ENCODE measurements around the gene THBS4. TPM values are rescaled to one million over a fixed set of nuclear protein-coding genes. Genes with fewer than 3 reads are reported as not detected.

Gene THBS4
- polyA plus RNA-seq, 3 donors = 0.03 TPM; not detected in 2

DNA sequence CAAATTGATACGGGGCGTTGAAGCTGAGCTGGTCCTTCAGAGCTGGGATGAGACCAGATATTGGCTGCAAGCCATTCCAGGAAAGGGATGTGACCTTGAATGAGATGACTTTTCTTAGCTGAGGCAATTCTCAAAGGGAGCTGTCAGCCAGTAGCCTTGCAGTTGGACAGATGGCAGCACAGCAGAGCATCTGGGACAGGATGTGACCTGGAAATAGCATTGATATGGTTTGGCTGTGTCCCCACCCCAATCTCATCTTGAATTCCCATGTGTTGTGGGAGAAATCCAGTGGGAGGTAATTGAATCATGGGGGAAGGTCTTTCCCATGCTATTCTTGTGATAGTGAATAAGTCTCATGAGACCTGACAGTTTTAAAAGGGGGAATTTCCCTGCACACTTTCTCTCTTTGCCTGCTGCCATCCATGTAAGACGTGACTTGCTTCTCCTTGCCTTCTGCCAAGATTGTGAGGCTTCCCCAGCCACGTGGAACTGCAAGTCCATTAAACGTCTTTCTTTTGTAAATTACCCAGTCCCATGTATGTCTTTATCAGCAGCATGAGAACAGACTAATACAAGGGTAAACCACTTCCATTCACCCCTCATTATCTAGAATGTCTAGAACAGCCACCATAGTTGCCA, 24.3 kb upstream of the THBS4 start:
- Mint-ChIP-seq H3K4me3 (no peak overlapping the region), H3K27ac (no peak overlapping the region), H3K27me3 (ENCODE audit: low read depth in 3 of 3) (no peaks in the 10 kb centered on the region), H3K9me3 (peaks cover 0 to 2% (median 1%) of the 10 kb centered on the region in 7 donors), H3K4me1 (no peaks in the 10 kb centered on the region), H3K36me3 (no peaks in the 10 kb centered on the region)
- TF ChIP-seq, protein P1, sequence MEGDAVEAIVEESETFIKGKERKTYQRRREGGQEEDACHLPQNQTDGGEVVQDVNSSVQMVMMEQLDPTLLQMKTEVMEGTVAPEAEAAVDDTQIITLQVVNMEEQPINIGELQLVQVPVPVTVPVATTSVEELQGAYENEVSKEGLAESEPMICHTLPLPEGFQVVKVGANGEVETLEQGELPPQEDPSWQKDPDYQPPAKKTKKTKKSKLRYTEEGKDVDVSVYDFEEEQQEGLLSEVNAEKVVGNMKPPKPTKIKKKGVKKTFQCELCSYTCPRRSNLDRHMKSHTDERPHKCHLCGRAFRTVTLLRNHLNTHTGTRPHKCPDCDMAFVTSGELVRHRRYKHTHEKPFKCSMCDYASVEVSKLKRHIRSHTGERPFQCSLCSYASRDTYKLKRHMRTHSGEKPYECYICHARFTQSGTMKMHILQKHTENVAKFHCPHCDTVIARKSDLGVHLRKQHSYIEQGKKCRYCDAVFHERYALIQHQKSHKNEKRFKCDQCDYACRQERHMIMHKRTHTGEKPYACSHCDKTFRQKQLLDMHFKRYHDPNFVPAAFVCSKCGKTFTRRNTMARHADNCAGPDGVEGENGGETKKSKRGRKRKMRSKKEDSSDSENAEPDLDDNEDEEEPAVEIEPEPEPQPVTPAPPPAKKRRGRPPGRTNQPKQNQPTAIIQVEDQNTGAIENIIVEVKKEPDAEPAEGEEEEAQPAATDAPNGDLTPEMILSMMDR (IDR thresholded peaks at IDR 0.05) = no peak
- H3K4me3 ChIP-seq (replicated peaks in 1 of 3; ENCODE audit: low read depth in 2 of 3, low read length in 3 of 3) = no peak overlapping the region
- H3K9me3 ChIP-seq (replicated peaks in 1 of 2; ENCODE audit: control insufficient read depth in 1 of 2, insufficient read depth in 1 of 2, low read length in 2 of 2) = no peaks in the 10 kb centered on the region
- H3K9ac ChIP-seq (ENCODE audit: insufficient read depth, low read length, poor library complexity, severe bottlenecking) = no peak overlapping the region
- H3K4me2 ChIP-seq (replicated peaks; ENCODE audit: extremely low read depth, low read length, poor library complexity, severe bottlenecking) = no peak overlapping the region
- WGBS (ENCODE audit: insufficient coverage) = 100% methylated on average over 3 of the region's 5 CpGs
- H3K4me1 ChIP-seq (ENCODE audit: control insufficient read depth in 1 of 2, insufficient read depth in 2 of 2, low read length in 2 of 2) = no peaks in the 10 kb centered on the region
- H4K20me1 ChIP-seq (ENCODE audit: insufficient read depth, low read length) = no peaks in the 10 kb centered on the region
- H3K27me3 ChIP-seq (ENCODE audit: control insufficient read depth in 2 of 2, insufficient read depth in 2 of 2, low read length in 2 of 2) = no peaks in the 10 kb centered on the region
- intact Hi-C loops (cut with micrococcal nuclease) = no loop called here
- H3K36me3 ChIP-seq (replicated peaks in 1 of 2; ENCODE audit: control insufficient read depth in 1 of 2, insufficient read depth in 2 of 2, low read length in 2 of 2) = no peaks in the 10 kb centered on the region
- no peak for DNase-seq
- H3K27ac ChIP-seq (ENCODE audit: low read depth in 1 of 2, low read length in 2 of 2) = no peak overlapping the region
- H3K79me2 ChIP-seq (ENCODE audit: insufficient read depth, low read length) = no peaks in the 10 kb centered on the region
- H2AFZ ChIP-seq (ENCODE audit: insufficient read depth, low read depth, low read length, poor library complexity, severe bottlenecking) = no peak overlapping the region

DNA sequence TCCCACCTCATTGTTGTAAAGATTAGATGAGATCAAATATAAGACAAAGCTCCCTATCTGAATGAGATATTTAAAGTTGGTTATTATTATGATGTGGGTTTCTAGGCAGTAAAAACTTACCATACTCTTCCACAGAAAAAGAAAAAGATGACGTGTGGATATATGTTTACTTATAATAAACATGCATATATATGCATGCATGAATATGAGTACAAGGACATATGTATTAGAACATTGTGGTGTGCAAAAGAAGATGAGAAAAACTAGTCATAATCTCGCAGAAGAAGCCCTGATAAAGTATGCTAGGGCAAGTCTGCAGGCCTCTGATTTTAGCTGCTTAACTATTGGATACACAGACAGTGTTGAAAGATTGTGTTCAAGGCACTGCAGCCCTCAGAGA, 10.1 kb upstream of the THBS4 start:
- no peak overlapping the region for H3K27ac Mint-ChIP-seq
- no peak for DNase-seq
- Histone ChIP-seq H3K9ac (ENCODE audit: insufficient read depth, low read length, poor library complexity, severe bottlenecking) (no peak overlapping the region), H3K4me2 (replicated peaks; ENCODE audit: extremely low read depth, low read length, poor library complexity, severe bottlenecking) (no peak overlapping the region), H3K27me3 (ENCODE audit: control insufficient read depth in 2 of 2, insufficient read depth in 2 of 2, low read length in 2 of 2) (no peaks in the 10 kb centered on the region), H4K20me1 (ENCODE audit: insufficient read depth, low read length) (no peaks in the 10 kb centered on the region), H3K36me3 (replicated peaks in 1 of 2; ENCODE audit: control insufficient read depth in 1 of 2, insufficient read depth in 2 of 2, low read length in 2 of 2) (no peaks in the 10 kb centered on the region), H3K9me3 (replicated peaks in 1 of 2; ENCODE audit: control insufficient read depth in 1 of 2, insufficient read depth in 1 of 2, low read length in 2 of 2) (no peaks in the 10 kb centered on the region), H3K79me2 (ENCODE audit: insufficient read depth, low read length) (no peaks in the 10 kb centered on the region), H2AFZ (ENCODE audit: insufficient read depth, low read depth, low read length, poor library complexity, severe bottlenecking) (no peak overlapping the region), H3K27ac (ENCODE audit: low read depth in 1 of 2, low read length in 2 of 2) (no peak overlapping the region), H3K4me1 (ENCODE audit: control insufficient read depth in 1 of 2, insufficient read depth in 2 of 2, low read length in 2 of 2) (no peaks in the 10 kb centered on the region), H3K4me3 (replicated peaks in 1 of 3; ENCODE audit: low read depth in 2 of 3, low read length in 3 of 3) (no peak overlapping the region)
- WGBS (ENCODE audit: insufficient coverage) = no CpG with 5 or more reads among the region's 2 CpGs
- H3K36me3 Mint-ChIP-seq = no peaks in the 10 kb centered on the region
- intact Hi-C loops (cut with micrococcal nuclease) = no loop called here
- H3K9me3 Mint-ChIP-seq = peaks cover 0 to 2% (median 0%) of the 10 kb centered on the region in 7 donors
- no peak overlapping the region for H3K4me3 Mint-ChIP-seq
- H3K4me1 Mint-ChIP-seq = no peaks in the 10 kb centered on the region
- TF ChIP-seq, protein P1 (IDR thresholded peaks at IDR 0.05) = no peak
- peaks cover 5 to 11% (median 5%) of the 10 kb centered on the region in 3 donors for H3K27me3 Mint-ChIP-seq (ENCODE audit: low read depth in 3 of 3)

Measured in CD14-positive monocyte (primary cell).